Kidney (tissue), 14 donors: Measurements from ENCODE around the gene PTPRT. TPM values are rescaled to one million over a fixed set of nuclear protein-coding genes. Genes with fewer than 3 reads are reported as not detected.
"Not testable (repeated sequence)": the region's sequence is repeated elsewhere in the genome, so short reads cannot be mapped to it uniquely, and the experiment has no call there.

ENCODE experiments used
- DNase-seq, 5 donors: peaks; one replicate each; pipeline ENCODE4 v3.0.0-alpha.2; 2013 to 2020
- FAIRE-seq: peaks from 2 replicates; lab custom pipeline; 2012; peaks lifted over from hg19 to GRCh38; lab: Jason Lieb, UNC
- H3K27ac ChIP-seq, 2 donors: one replicate each; pipeline ENCODE4 v1.7.0; 2013; ENCODE audit warnings: low read depth in 2 of 2, low read length in 2 of 2, inconsistent platforms in 1 of 2
- H3K27me3 ChIP-seq: one replicate; pipeline ENCODE4 v1.7.1; 2013; ENCODE audit warnings: low read length, inconsistent platforms; ENCODE audit not compliant: control insufficient read depth, insufficient read depth
- H3K36me3 ChIP-seq, 3 donors: one replicate each; pipeline versions ENCODE4 v1.7.0 to v1.7.1; 2013; ENCODE audit warnings: low read length in 3 of 3, control low read depth in 1 of 3, inconsistent platforms in 1 of 3; ENCODE audit not compliant: insufficient read depth in 3 of 3, control insufficient read depth in 2 of 3
- H3K4me1 ChIP-seq, 3 donors: one replicate each; pipeline versions ENCODE4 v1.7.0 to v1.7.1; 2013; ENCODE audit warnings: low read length in 3 of 3, inconsistent platforms in 1 of 3, low read depth in 1 of 3; ENCODE audit not compliant: control insufficient read depth in 2 of 3, insufficient read depth in 2 of 3
- H3K4me3 ChIP-seq, 3 donors: one replicate each; pipeline versions ENCODE4 v1.7.0 to v1.8.1; 2013; ENCODE audit warnings: low read length in 3 of 3, control low read depth in 1 of 3, inconsistent platforms in 1 of 3
- H3K9ac ChIP-seq, 3 donors: one replicate each; pipeline versions ENCODE4 v1.7.0 to v1.7.1; 2013; ENCODE audit warnings: low read length in 3 of 3, control low read depth in 1 of 3, inconsistent platforms in 1 of 3
- H3K9me3 ChIP-seq, 3 donors: one replicate each; pipeline versions ENCODE4 v1.7.0 to v1.7.1; 2013; ENCODE audit warnings: low read length in 3 of 3, control low read depth in 1 of 3, inconsistent platforms in 1 of 3; ENCODE audit not compliant: control insufficient read depth in 2 of 3, insufficient read depth in 1 of 3
- CTCF ChIP-seq: IDR thresholded peaks from 3 replicates; pipeline ENCODE4 v1.5.1; 2012; ENCODE audit warnings: mild to moderate bottlenecking, moderate library complexity, borderline replicate concordance; ENCODE audit not compliant: insufficient read depth; ENCODE audit errors: extremely low read depth
- intact Hi-C: fragments of 100-400 bp; cut with DNase I; formaldehyde crosslinking; loops from one replicate; pipeline ENCODE4 v1.11.1; 2022
- polyA plus RNA-seq: library from polyadenylated mRNA; stranded (reverse); fragments of 350-450 nt; fragmentation: Illumina TruSeq; extraction: RNeasy Lipid Tissue Mini Kit (QIAGEN cat#74804); gene quantifications from one replicate; pipeline ENCODE4 v1.2.3, GENCODE V29; 2014; ENCODE audit warnings: low read depth, low replicate concordance; ENCODE audit not compliant: insufficient read depth
- total RNA-seq: library from RNA; stranded (reverse); fragmentation: NEBNext Ultra II Directional; extraction: Animal tissue kit (Norgen Biotek cat#: 25700); gene quantifications from one replicate; pipeline ENCODE4 v1.2.1, GENCODE V29; 2021
- donor health status: control.
- donor health status: control.
- donor health status: control.
- donor health status: control.
- donor health status: control.
- donor health status: DM: yes; HTN: yes; CAD: no.
- donor health status: Normal renal cell carcinoma (clear cell type).

The PTPRT gene
- total and polyA plus RNA-seq, 2 donors from 2014 or later, result 0.60 TPM; not detected in 1

- no peak overlapping the region for H3K27ac ChIP-seq
- no peak overlapping the region for H3K9ac ChIP-seq
- FAIRE-seq, result no peak
- no peaks in the 10 kb centered on the region for H3K9me3 ChIP-seq
- no peaks in the 10 kb centered on the region for H3K27me3 ChIP-seq
- H3K4me3 ChIP-seq, result no peak overlapping the region
- H3K4me1 ChIP-seq, result no peaks in the 10 kb centered on the region
- no peak for TF ChIP-seq CTCF
- DNase-seq, result no peak
- H3K36me3 ChIP-seq, result no peaks in the 10 kb centered on the region
- intact Hi-C loops, result no loop called here
Measured at GRCh38 chr20:42915081-42915480, 274.6 kb downstream of the PTPRT start.

- Histone ChIP-seq H3K27me3 (no peaks in the 10 kb centered on the region), H3K27ac (no peak overlapping the region), H3K36me3 (no peaks in the 10 kb centered on the region), H3K9me3 (no peaks in the 10 kb centered on the region), H3K9ac (no peak overlapping the region), H3K4me1 (no peaks in the 10 kb centered on the region), H3K4me3 (no peak overlapping the region)
- FAIRE-seq, result no peak
- TF ChIP-seq CTCF, result no peak
- intact Hi-C loops, result no loop called here
- DNase-seq, result no peak
Measured at GRCh38 chr20:42914302-42914701, 275.4 kb downstream of the PTPRT start.

GRCh38 chr20:42910808-42911207, 278.9 kb downstream of the PTPRT start:
- H3K36me3 ChIP-seq, intact Hi-C loops, H3K9ac ChIP-seq, FAIRE-seq, DNase-seq, H3K27ac ChIP-seq, H3K27me3 ChIP-seq, H3K9me3 ChIP-seq, H3K4me1 ChIP-seq, H3K4me3 ChIP-seq: not testable (repeated sequence)

- FAIRE-seq (no peak), DNase-seq (no peak)
- no peaks in the 10 kb centered on the region for H3K4me1 ChIP-seq
- no peak overlapping the region for H3K9ac ChIP-seq
- no peaks in the 10 kb centered on the region for H3K9me3 ChIP-seq
- H3K27me3 ChIP-seq, result no peaks in the 10 kb centered on the region
- no peak overlapping the region for H3K27ac ChIP-seq
- no peaks in the 10 kb centered on the region for H3K36me3 ChIP-seq
- TF ChIP-seq CTCF, result no peak
- no peak overlapping the region for H3K4me3 ChIP-seq
- intact Hi-C loops, result no loop called here
Measured at GRCh38 chr20:42907730-42908129, 282.0 kb downstream of the PTPRT start.
